DOHH2 (cell line): Measurements from ENCODE around the gene MYO10.
"Not testable (repeated sequence)": the region's sequence is repeated elsewhere in the genome, so short reads cannot be mapped to it uniquely, and the experiment has no call there.

Experiments used
- EZH2phosphoT487 ChIP-seq: fragments of 200-600 bp; sonication (generic); IDR thresholded peaks from 2 replicates; pipeline ENCODE4 v1.6.1; 2017; ENCODE audit warnings: borderline replicate concordance, mild to moderate bottlenecking, antibody characterized with exemption, low read length, moderate library complexity, mixed read lengths
- TF ChIP-seq, protein P1 (sequence below): fragments of 200-600 bp; sonication (generic); IDR thresholded peaks from one replicate; pipeline ENCODE4 v1.5.1; 2014; ENCODE audit warnings: antibody characterized with exemption, mild to moderate bottlenecking, low read depth, low read length; ENCODE audit not compliant: poor library complexity, severe bottlenecking

DNA sequence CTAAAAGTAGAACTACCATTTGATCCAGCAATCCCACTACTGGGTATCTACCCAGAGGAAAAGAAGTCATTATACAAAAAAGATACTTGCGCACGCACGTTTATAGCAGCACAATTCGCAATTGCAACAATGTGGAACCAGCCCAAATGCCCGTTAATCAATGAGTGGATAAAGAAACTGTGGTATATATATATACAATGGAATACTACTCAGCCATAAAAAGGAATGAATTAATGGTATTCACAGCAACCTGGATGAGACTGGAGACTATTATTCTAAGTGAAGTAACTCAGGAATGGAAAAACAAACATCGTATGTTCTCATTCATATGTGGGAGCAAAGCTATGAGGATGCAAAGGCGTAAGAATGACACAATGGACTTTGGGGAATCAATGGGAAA, 104.8 kb downstream of the MYO10 start:
- TF ChIP-seq EZH2phosphoT487, result not testable (repeated sequence)
- TF ChIP-seq, protein P1, sequence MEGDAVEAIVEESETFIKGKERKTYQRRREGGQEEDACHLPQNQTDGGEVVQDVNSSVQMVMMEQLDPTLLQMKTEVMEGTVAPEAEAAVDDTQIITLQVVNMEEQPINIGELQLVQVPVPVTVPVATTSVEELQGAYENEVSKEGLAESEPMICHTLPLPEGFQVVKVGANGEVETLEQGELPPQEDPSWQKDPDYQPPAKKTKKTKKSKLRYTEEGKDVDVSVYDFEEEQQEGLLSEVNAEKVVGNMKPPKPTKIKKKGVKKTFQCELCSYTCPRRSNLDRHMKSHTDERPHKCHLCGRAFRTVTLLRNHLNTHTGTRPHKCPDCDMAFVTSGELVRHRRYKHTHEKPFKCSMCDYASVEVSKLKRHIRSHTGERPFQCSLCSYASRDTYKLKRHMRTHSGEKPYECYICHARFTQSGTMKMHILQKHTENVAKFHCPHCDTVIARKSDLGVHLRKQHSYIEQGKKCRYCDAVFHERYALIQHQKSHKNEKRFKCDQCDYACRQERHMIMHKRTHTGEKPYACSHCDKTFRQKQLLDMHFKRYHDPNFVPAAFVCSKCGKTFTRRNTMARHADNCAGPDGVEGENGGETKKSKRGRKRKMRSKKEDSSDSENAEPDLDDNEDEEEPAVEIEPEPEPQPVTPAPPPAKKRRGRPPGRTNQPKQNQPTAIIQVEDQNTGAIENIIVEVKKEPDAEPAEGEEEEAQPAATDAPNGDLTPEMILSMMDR, result not testable (repeated sequence)
